H9 (cell line): ENCODE data around the gene NFIX. TPM values are rescaled to one million over a fixed set of nuclear protein-coding genes. Genes with fewer than 3 reads are reported as not detected.

Source experiments
- DNase-seq: peaks from one replicate; pipeline ENCODE4 v3.0.0-alpha.2; 2017
- H2AFZ ChIP-seq: one replicate; pipeline ENCODE4 v1.6.1; 2013; ENCODE audit warnings: mild to moderate bottlenecking, low read length, control low read depth, moderate library complexity
- H2AK5ac ChIP-seq: 2 replicates; pipeline ENCODE4 v1.6.1; 2013; ENCODE audit warnings: low read length, control low read depth, mixed read lengths; ENCODE audit not compliant: insufficient read length
- H2BK120ac ChIP-seq: one replicate; pipeline ENCODE4 v1.6.1; 2013; ENCODE audit warnings: low read depth, mild to moderate bottlenecking, low read length, control low read depth, inconsistent platforms; ENCODE audit not compliant: poor library complexity, severe bottlenecking
- H2BK12ac ChIP-seq: 2 replicates; pipeline ENCODE4 v1.6.1; 2013; ENCODE audit warnings: low read length, control low read depth, mixed read lengths, low read depth; ENCODE audit not compliant: insufficient read length
- H2BK15ac ChIP-seq: 2 replicates; pipeline ENCODE4 v1.6.1; 2013; ENCODE audit warnings: low read depth, low read length, control low read depth
- H2BK20ac ChIP-seq: one replicate; pipeline ENCODE4 v1.6.1; 2013; ENCODE audit warnings: low read depth, mild to moderate bottlenecking, low read length, control low read depth, inconsistent platforms; ENCODE audit not compliant: poor library complexity, severe bottlenecking
- H2BK5ac ChIP-seq: 2 replicates; pipeline ENCODE4 v1.6.1; 2013; ENCODE audit warnings: low read length, control low read depth, mixed read lengths; ENCODE audit not compliant: insufficient read length
- H3K14ac ChIP-seq: 2 replicates; pipeline ENCODE4 v1.6.1; 2013; ENCODE audit warnings: low read length, control low read depth; ENCODE audit not compliant: insufficient read depth
- H3K18ac ChIP-seq: 2 replicates; pipeline ENCODE4 v1.6.1; 2013; ENCODE audit warnings: low read depth, mild to moderate bottlenecking, mixed read lengths, low read length, control low read depth; ENCODE audit not compliant: insufficient read length
- H3K23ac ChIP-seq: 2 replicates; pipeline ENCODE4 v1.6.1; 2013; ENCODE audit warnings: low read length, control low read depth, mixed read lengths, low read depth; ENCODE audit not compliant: insufficient read length
- H3K23me2 ChIP-seq: 2 replicates; pipeline ENCODE4 v1.6.1; 2013; ENCODE audit warnings: low read depth, mild to moderate bottlenecking, mixed read lengths, low read length, control low read depth; ENCODE audit not compliant: insufficient read length, poor library complexity, severe bottlenecking
- H3K27ac ChIP-seq: 2 replicates; pipeline ENCODE4 v1.5.1; 2013; ENCODE audit warnings: low read length, control low read depth, mixed read lengths, low read depth; ENCODE audit not compliant: insufficient read length
- H3K27me3 ChIP-seq: 2 replicates; pipeline ENCODE4 v1.6.1; 2013; ENCODE audit warnings: low read length, control low read depth, inconsistent platforms; ENCODE audit not compliant: insufficient read depth
- H3K4ac ChIP-seq: 2 replicates; pipeline ENCODE4 v1.6.1; 2013; ENCODE audit warnings: low read depth, mild to moderate bottlenecking, control low read depth, inconsistent platforms, low read length, moderate library complexity
- H3K4me1 ChIP-seq: 2 replicates; pipeline ENCODE4 v1.6.1; 2013; ENCODE audit warnings: low read length, control low read depth, inconsistent platforms; ENCODE audit not compliant: insufficient read depth
- H3K4me2 ChIP-seq: 2 replicates; pipeline ENCODE4 v1.6.1; 2013; ENCODE audit warnings: low read length, control low read depth, mixed read lengths; ENCODE audit not compliant: insufficient read length, insufficient read depth
- H3K56ac ChIP-seq: 2 replicates; pipeline ENCODE4 v1.6.1; 2013; ENCODE audit warnings: low read depth, mild to moderate bottlenecking, mixed read lengths, low read length, control low read depth; ENCODE audit not compliant: insufficient read length
- H3K79me1 ChIP-seq: 2 replicates; pipeline ENCODE4 v1.6.1; 2013; ENCODE audit warnings: low read depth, mild to moderate bottlenecking, moderate library complexity, low read length, control low read depth, inconsistent platforms; ENCODE audit not compliant: insufficient read depth, poor library complexity, severe bottlenecking
- H3K79me2 ChIP-seq: 2 replicates; pipeline ENCODE4 v1.6.1; 2013; ENCODE audit warnings: low read length, control low read depth, inconsistent platforms; ENCODE audit not compliant: insufficient read depth
- H3K9ac ChIP-seq: 2 replicates; pipeline ENCODE4 v1.6.1; 2013; ENCODE audit warnings: low read length, control low read depth, mixed read lengths; ENCODE audit not compliant: insufficient read length; ENCODE audit errors: extremely low read depth
- H3K9me3 ChIP-seq: one replicate; pipeline ENCODE4 v1.6.1; 2013; ENCODE audit warnings: low read depth, low read length, inconsistent platforms; ENCODE audit not compliant: control insufficient read depth
- H3T11ph ChIP-seq: one replicate; pipeline ENCODE4 v1.6.1; 2013; ENCODE audit warnings: mild to moderate bottlenecking, low read length, control low read depth, inconsistent platforms
- H4K20me1 ChIP-seq: one replicate; pipeline ENCODE4 v1.6.1; 2013; ENCODE audit not compliant: control insufficient read depth, insufficient read length, insufficient read depth
- H4K5ac ChIP-seq: 2 replicates; pipeline ENCODE4 v1.6.1; 2013; ENCODE audit warnings: low read depth, mild to moderate bottlenecking, mixed read lengths, low read length, control low read depth; ENCODE audit not compliant: insufficient read length
- H4K8ac ChIP-seq: replicated peaks from 2 replicates; pipeline ENCODE4 v1.6.1; 2013; ENCODE audit warnings: low read length, control low read depth, mixed read lengths, low read depth; ENCODE audit not compliant: insufficient read length
- H4K91ac ChIP-seq: 2 replicates; pipeline ENCODE4 v1.6.1; 2013; ENCODE audit warnings: low read depth, mild to moderate bottlenecking, moderate library complexity, mixed read lengths, low read length, control low read depth; ENCODE audit not compliant: insufficient read length
- H3K27ac Mint-ChIP-seq, 3 experiments: 2 replicates in 2 of 3; 3 replicates in 1 of 3; pipeline ENCODE4 v1.8.0; 2020 to 2021; ENCODE audit warnings: mixed read lengths in 3 of 3, mild to moderate bottlenecking in 1 of 3, moderate library complexity in 1 of 3
- H3K27me3 Mint-ChIP-seq: 2 replicates; pipeline ENCODE4 v1.8.0; 2021; ENCODE audit warnings: low read depth, mild to moderate bottlenecking, moderate library complexity, mixed read lengths
- H3K36me3 Mint-ChIP-seq, 3 experiments: 2 replicates in 2 of 3; 3 replicates in 1 of 3; pipeline ENCODE4 v1.8.0; 2020 to 2021; ENCODE audit warnings: low read depth in 3 of 3, mixed read lengths in 3 of 3; ENCODE audit not compliant: insufficient read depth in 1 of 3
- H3K4me1 Mint-ChIP-seq, 2 experiments: 2 replicates each; pipeline ENCODE4 v1.8.0; 2020; ENCODE audit warnings: mixed read lengths in 2 of 2
- H3K4me3 Mint-ChIP-seq, 2 experiments: 2 replicates in 1 of 2; 3 replicates in 1 of 2; pipeline ENCODE4 v1.8.0; 2020 to 2021; ENCODE audit warnings: mild to moderate bottlenecking in 2 of 2, mixed read lengths in 2 of 2, moderate library complexity in 1 of 2
- H3K9me3 Mint-ChIP-seq, 2 experiments: 2 replicates in 1 of 2; 3 replicates in 1 of 2; pipeline ENCODE4 v1.8.0; 2020; ENCODE audit warnings: mild to moderate bottlenecking in 2 of 2, mixed read lengths in 2 of 2, moderate library complexity in 1 of 2
- CTCF ChIP-seq: fragments of 200-600 bp; sonication (generic); conservative IDR thresholded peaks from 3 replicates; pipeline ENCODE4 v1.8.0; 2021; ENCODE audit warnings: antibody characterized with exemption, mild to moderate bottlenecking
- WGBS: extraction: QIAGEN DNeasy Blood & Tissue Kit; methylation state at CpG from one replicate; pipeline ENCODE4 v1.1.7; 2013; ENCODE audit warnings: missing lambda C conversion rate, low lambda C conversion rate, mixed read lengths; ENCODE audit not compliant: insufficient read length; ENCODE audit errors: extremely low coverage; 5-methylcytosine and 5-hydroxymethylcytosine counted together
- total RNA-seq: library from RNA; stranded (reverse); gene quantifications from 2 replicates; pipeline ENCODE4 v1.2.1, GENCODE V29; 2021

The NFIX gene
- total RNA-seq, 1 experiment from 2014 or later, result 0.31 TPM

GRCh38 chr19:12967907-12968306, 27.4 kb upstream of the NFIX start:
- Histone ChIP-seq H3K56ac (no peak overlapping the region), H2BK12ac (no peak overlapping the region), H3K9me3 (no peaks in the 10 kb centered on the region), H4K91ac (no peak overlapping the region), H2AFZ (no peak overlapping the region), H3K4ac (no peak overlapping the region), H2BK15ac (no peak overlapping the region), H3K14ac (no peak overlapping the region), H3T11ph (no peak overlapping the region), H3K23me2 (no peaks in the 10 kb centered on the region), H4K5ac (no peak overlapping the region), H3K27me3 (no peaks in the 10 kb centered on the region), H3K18ac (no peak overlapping the region), H4K20me1 (no peaks in the 10 kb centered on the region), H2AK5ac (no peak overlapping the region), H3K79me1 (no peaks in the 10 kb centered on the region), H3K79me2 (no peaks in the 10 kb centered on the region), H3K4me2 (no peak overlapping the region), H3K23ac (no peak overlapping the region), H2BK5ac (no peak overlapping the region), H4K8ac (no peak overlapping the region), H2BK20ac (no peak overlapping the region), H3K27ac (no peak overlapping the region), H3K4me1 (no peaks in the 10 kb centered on the region), H3K9ac (no peak overlapping the region), H2BK120ac (no peak overlapping the region)
- no peak for DNase-seq
- Mint-ChIP-seq H3K27me3 (peaks cover 12% of the 10 kb centered on the region), H3K4me3 (no peak overlapping the region), H3K9me3 (no peaks in the 10 kb centered on the region; a peak in 2 of 5 replicates), H3K4me1 (peaks cover 0 to 12% of the 10 kb centered on the region in 2 experiments; a peak in 3 of 4 replicates), H3K36me3 (no peaks in the 10 kb centered on the region; a peak in 1 of 7 replicates), H3K27ac (no peak overlapping the region)
- no CpG with 5 or more reads among the region's 5 CpGs for WGBS
- TF ChIP-seq CTCF, result no peak
